Activated T-helper 1 cell treated with anti-CD3 and anti-CD28 coated beads, Interleukin-12 subunit alpha, Interleukin-12 subunit beta, Interleukin-2, Interleukin-4 antibody, amounts not matched to agents 30 ng/mL and 10 ng/mL and 1 ng/mL, durations not matched to agents 14 hours and 24 hours and 36 hours (primary cell): ENCODE results near the gene UBE2K. TPM values are rescaled to one million over a fixed set of nuclear protein-coding genes. Genes with fewer than 3 reads are reported as not detected.
A peak's percentile ranks its signal among the peaks of the same experiment; 100 is the strongest.
"Not testable (repeated sequence)": the region's sequence is repeated elsewhere in the genome, so short reads cannot be mapped to it uniquely, and the experiment has no call there.

Experiments
- DNase-seq: peaks from one replicate; pipeline ENCODE4 v3.0.0; 2021; ENCODE audit warnings: low spot score
- H3K27ac Mint-ChIP-seq: one replicate; pipeline ENCODE4 v1.8.0; 2021; ENCODE audit warnings: mild to moderate bottlenecking, mixed read lengths
- H3K27me3 Mint-ChIP-seq: one replicate; pipeline ENCODE4 v1.8.0; 2022; ENCODE audit warnings: mild to moderate bottlenecking, moderate library complexity, mixed read lengths; ENCODE audit not compliant: insufficient read depth
- H3K36me3 Mint-ChIP-seq: one replicate; pipeline ENCODE4 v1.8.0; 2021; ENCODE audit warnings: low read depth, mixed read lengths
- H3K4me1 Mint-ChIP-seq: one replicate; pipeline ENCODE4 v1.8.0; 2021; ENCODE audit warnings: low read depth, mixed read lengths
- H3K4me3 Mint-ChIP-seq: one replicate; pipeline ENCODE4 v1.8.0; 2021; ENCODE audit warnings: mild to moderate bottlenecking, moderate library complexity, mixed read lengths
- H3K9me3 Mint-ChIP-seq: one replicate; pipeline ENCODE4 v1.8.0; 2021; ENCODE audit warnings: mixed read lengths
- intact Hi-C: fragments of 100-400 bp; cut with micrococcal nuclease; formaldehyde crosslinking; loops from one replicate; pipeline ENCODE4 v1.15.1; 2024
- total RNA-seq: library from RNA; stranded (reverse); gene quantifications from 2 replicates; pipeline ENCODE4 v1.2.3, GENCODE V29; 2022

UBE2K gene
- total RNA-seq, 1 donor from 2014 or later = 92.2 TPM

DNA sequence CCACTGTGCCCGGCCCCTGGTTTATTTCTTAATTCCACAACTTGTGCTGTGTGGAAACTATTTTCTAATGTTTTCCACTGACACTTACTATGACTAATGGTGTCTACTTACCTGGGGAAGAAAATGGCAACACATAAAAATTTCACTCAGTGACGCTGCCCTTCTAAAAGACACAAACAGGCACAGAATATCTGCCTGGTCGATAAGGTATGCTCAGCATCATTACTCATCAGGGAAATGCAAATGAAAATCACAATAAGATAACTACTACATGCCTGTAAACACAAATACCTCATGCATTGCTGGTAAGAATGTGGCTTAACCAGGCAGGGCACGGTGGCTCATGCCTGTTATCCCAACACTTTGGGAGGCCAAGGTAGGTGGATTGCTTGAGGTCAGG, 61.6 kb downstream of the UBE2K start:
- Mint-ChIP-seq H3K27me3 (no peaks in the 10 kb centered on the region), H3K36me3 (peaks cover 25% of the 10 kb centered on the region), H3K4me3 (no peak overlapping the region), H3K27ac (no peak overlapping the region), H3K9me3 (no peaks in the 10 kb centered on the region), H3K4me1 (peaks cover 5% of the 10 kb centered on the region)
- DNase-seq = no peak
- intact Hi-C loops = no loop called here

DNA sequence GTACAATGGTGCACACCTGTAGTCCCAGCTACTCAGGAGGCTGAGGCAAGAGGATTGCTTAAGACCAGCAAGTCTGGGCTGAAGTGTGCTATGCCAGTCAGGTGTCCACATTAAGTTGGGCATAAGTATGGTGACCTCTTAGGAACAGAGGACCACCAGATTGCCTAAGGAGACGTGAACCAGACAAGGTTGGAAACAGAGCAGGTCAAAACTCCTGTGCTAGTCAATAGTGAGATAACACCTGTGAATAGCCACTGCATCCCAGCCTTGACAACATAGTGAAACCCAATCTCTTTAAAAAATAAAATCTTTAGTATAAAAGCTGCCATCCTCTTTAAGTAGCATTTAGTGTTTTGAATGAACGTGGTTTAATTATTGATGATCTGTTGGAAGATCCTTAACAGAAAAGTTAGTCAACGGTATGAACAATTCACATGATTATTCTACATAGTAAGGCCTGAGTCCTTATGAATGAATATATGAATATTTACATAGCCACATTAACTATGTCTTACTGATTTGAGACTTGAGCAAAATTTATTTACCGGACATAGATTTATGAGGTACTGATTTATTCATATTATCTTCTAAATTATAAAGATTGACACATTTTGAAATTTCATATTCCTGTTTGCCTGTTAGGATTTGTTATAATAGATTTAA, 63.2 kb downstream of the UBE2K start:
- intact Hi-C loops = no loop called here
- peaks cover 26% of the 10 kb centered on the region for H3K36me3 Mint-ChIP-seq

DNA sequence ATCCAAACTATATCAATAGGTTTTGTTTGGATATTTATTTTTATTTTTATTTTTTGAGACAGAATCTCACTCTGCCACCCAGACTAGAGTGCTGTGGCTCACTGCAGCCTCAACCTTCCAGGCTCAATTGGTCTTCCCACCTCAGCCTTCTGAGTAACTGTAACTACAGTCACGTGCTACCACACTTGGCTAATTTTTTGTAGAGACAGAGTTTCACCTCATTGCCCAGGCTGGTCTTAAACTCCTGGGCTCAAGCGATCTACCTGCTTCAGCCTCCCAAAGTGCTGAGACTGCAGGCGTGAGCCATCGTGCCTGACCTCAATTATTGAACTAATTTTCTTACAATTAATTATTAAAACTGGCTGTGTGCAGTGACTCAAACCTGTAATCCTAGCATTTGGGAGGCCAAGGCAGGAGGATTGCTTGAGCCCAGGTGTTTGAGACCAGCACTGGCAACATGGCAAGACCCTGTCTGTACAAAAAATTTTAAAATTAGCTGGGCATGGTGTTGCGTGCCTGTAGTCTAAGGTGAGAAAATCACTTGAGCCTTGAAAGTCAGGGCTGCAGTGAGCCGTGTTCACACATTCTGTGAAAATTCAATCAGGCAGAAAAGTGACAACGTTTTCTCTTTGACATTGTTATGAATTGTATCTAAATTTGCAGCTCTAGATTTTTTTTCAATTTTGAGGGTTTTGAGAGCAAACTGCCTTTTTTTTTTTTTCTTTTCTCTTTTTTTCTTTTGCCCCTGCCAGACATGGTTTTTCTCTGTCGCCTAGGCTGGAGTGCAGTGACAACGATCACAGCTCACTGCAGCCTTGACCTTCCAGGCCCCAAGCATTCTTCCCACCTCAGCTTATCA, 66.0 kb downstream of the UBE2K start:
- Mint-ChIP-seq H3K36me3 (peaks cover 26% of the 10 kb centered on the region), H3K27ac (no peak overlapping the region), H3K4me3 (no peak overlapping the region), H3K4me1 (no peaks in the 10 kb centered on the region), H3K9me3 (no peaks in the 10 kb centered on the region), H3K27me3 (no peaks in the 10 kb centered on the region)
- DNase-seq = no peak
- intact Hi-C loops = no loop called here

More for the DNA sequence above, 63.2 kb downstream of the UBE2K start:
- Mint-ChIP-seq H3K27me3 (no peaks in the 10 kb centered on the region), H3K9me3 (no peaks in the 10 kb centered on the region), H3K4me3 (no peak overlapping the region), H3K4me1 (peaks cover under 1% of the 10 kb centered on the region), H3K27ac (no peak overlapping the region)
- DNase-seq = no peak

DNA sequence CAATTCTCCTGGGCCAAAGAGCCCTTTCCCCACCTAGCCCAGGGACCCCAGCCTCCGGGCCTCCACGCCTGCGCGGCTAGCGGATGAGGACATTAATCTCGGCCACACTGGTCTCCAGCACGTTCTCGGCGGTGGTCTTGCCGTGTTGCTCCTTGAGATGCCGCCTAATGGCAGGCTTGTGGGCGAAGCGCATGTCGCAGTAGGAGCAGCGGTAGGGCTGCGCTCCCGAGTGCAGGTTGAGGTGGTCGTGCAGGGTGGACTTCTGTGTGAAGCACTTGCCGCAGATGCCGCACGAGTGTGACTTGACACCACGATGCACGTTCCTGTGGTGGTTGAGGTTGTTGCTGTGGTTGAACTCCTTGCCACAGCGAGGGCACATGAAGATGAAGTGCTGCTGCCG, 72.1 kb downstream of the UBE2K start:
- Mint-ChIP-seq H3K4me3 (no peak overlapping the region), H3K36me3 (peaks cover 20% of the 10 kb centered on the region), H3K27me3 (no peaks in the 10 kb centered on the region), H3K27ac (peak overlapping the region; percentile 18), H3K4me1 (no peaks in the 10 kb centered on the region), H3K9me3 (no peaks in the 10 kb centered on the region)
- intact Hi-C loops = no loop called here
- DNase-seq = no peak

DNA sequence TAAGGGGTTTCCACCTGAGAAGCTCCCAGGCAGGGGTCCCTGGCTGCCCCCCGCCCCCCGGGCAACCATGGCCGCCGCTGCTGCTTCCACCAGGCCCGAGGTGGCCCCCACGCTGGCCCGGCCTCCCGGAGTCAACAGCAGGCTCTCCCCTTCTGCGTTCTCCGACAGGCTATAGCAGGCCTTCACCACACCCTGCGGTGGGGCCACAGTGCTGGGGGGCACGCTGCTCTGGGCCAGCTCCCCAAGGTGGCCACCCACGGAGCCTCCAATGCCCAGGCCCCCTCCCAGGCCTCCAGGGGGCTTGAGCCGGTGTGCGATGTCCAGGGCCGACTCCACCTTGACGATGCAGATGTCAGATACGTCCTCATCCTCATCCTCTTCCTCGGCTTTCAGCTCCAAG, 72.5 kb downstream of the UBE2K start:
- no peak overlapping the region for H3K27ac Mint-ChIP-seq
- intact Hi-C loops = no loop called here
- no peaks in the 10 kb centered on the region for H3K27me3 Mint-ChIP-seq
- no peaks in the 10 kb centered on the region for H3K9me3 Mint-ChIP-seq
- peaks cover 23% of the 10 kb centered on the region for H3K36me3 Mint-ChIP-seq
- DNase-seq = no peak
- no peaks in the 10 kb centered on the region for H3K4me1 Mint-ChIP-seq
- no peak overlapping the region for H3K4me3 Mint-ChIP-seq

DNA sequence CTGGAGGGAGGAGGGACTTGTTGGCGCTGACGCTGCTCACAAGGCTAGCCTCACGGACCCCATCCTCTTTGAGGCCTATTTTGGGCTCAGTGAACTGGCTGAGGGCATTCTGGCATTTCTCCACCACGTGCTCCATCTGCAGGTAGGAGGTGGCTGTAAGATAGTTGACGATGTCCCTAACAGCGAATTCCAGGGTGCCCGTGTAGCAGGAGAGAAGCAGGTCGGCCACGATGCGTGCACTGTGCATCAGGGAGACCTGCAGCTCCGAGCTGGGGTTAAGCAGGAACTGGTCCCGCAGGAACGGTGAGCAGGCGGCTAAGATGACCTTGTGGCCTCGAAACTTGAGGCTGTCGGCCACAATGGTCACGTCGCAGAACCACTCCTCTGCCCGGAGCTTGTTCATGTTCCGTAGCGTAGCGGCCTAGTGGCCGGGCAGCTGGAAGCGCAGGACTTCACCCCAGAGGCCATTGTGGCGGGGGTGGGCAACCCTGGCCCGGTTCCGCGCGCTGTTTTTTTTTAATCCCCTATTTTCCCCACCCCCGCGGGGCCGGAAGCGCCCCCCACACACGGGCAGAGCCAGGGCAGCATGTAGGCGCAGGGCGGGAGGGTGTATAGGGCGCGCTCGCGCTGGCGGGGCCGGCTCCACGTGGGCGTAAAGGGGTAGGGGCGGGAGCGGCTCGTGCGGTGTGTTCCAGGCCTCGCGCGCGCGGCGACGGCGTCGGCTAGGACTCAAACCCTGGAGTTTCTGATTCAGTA, 73.2 kb downstream of the UBE2K start:
- Mint-ChIP-seq H3K4me3 (no peak overlapping the region), H3K27me3 (no peaks in the 10 kb centered on the region), H3K4me1 (no peaks in the 10 kb centered on the region), H3K27ac (no peak overlapping the region), H3K9me3 (no peaks in the 10 kb centered on the region), H3K36me3 (peaks cover 24% of the 10 kb centered on the region)
- intact Hi-C loops = no loop called here
- DNase-seq = no peak

DNA sequence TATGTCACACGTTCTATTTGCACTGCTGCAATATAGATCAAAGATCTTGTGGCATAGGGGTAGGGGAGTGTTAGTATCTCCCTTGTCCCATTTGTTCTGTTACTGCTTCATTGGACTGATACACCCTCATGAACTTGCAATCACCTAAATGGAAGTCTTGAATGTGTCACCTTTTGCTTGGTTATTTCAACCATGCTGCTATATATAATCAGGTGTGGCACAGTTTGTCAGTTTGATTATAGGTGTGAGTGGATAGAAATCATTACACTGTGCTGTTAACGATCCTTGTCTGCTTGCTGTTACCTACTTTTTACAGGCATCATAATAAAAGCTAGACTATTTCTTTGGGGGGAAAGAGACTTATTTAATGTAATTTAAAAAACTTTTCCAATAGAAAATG, 84.1 kb downstream of the UBE2K start:
- H3K27me3 Mint-ChIP-seq, H3K4me3 Mint-ChIP-seq, H3K4me1 Mint-ChIP-seq, DNase-seq, H3K27ac Mint-ChIP-seq, H3K9me3 Mint-ChIP-seq, intact Hi-C loops: not testable (repeated sequence)
- peaks cover 13% of the 10 kb centered on the region for H3K36me3 Mint-ChIP-seq

DNA sequence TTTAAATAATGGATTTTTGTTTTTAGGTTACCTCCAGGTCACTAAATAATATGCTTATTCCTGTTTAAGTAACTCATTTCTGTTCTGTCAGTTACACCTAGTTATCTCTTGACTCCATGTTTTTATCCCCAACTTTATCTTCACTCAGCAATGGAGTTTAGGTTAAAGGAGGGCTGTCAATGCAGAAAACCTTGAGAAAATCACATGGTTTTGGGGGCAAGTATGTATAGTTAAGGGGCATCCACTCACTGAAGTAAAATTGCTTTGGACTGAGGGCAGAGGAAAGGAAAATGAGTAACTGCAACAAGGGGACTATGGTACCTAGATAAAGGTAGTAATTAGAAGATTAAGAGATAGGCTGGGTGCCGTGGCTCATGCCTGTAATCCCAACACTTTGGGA, 87.1 kb downstream of the UBE2K start:
- H3K4me1 Mint-ChIP-seq = no peaks in the 10 kb centered on the region
- peaks cover 2% of the 10 kb centered on the region for H3K36me3 Mint-ChIP-seq
- no peak for DNase-seq
- intact Hi-C loops = no loop called here
- H3K4me3 Mint-ChIP-seq = no peak overlapping the region
- H3K27ac Mint-ChIP-seq = no peak overlapping the region
- H3K27me3 Mint-ChIP-seq = no peaks in the 10 kb centered on the region
- H3K9me3 Mint-ChIP-seq = no peaks in the 10 kb centered on the region

DNA sequence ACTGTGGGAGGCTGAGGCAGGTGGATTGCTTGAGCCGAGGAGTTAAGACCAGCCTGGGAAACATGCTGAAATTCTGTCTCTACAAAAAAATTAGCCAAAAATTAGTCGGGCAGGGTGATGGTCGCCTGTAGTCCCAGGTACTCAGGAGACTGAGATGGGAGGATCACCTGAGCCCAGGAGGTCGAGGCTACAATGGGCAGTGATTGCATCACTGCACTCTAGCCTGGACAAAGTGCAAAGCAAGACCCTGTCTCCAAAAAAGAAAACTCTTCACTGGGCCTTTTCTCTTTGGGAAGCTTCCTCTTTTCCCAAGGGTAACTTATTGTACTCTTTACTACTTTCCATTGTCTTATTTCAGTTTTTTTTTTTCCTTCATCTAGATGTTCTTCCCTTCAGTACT, 88.9 kb downstream of the UBE2K start:
- H3K36me3 Mint-ChIP-seq = no peaks in the 10 kb centered on the region
- H3K4me1 Mint-ChIP-seq = no peaks in the 10 kb centered on the region
- intact Hi-C loops = no loop called here
- H3K27me3 Mint-ChIP-seq = peaks cover under 1% of the 10 kb centered on the region
- H3K4me3 Mint-ChIP-seq = no peak overlapping the region
- no peaks in the 10 kb centered on the region for H3K9me3 Mint-ChIP-seq
- DNase-seq = no peak
- no peak overlapping the region for H3K27ac Mint-ChIP-seq

DNA sequence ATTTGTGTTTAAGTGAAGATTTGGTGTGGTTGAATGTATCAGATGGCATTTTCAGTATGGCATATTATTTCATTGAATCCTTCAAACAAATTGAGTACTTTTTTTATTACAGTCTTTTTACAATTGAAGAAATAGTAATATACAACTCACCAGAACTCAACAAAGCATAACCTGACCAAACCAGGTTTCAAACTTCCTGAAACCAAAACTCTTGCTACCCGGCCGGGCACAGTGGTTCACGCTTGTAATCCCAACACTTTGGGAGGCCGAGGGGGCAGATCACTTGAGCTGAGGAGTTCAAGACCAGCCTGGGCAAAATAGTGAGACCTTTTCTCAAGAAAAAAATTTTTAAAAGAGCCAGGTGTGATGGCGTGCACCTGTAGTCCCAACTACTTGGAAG, 94.2 kb downstream of the UBE2K start:
- no peak for DNase-seq
- Mint-ChIP-seq H3K9me3 (no peaks in the 10 kb centered on the region), H3K4me3 (no peak overlapping the region), H3K36me3 (no peaks in the 10 kb centered on the region), H3K4me1 (no peaks in the 10 kb centered on the region), H3K27me3 (peaks cover 1% of the 10 kb centered on the region), H3K27ac (no peak overlapping the region)
- intact Hi-C loops = no loop called here

DNA sequence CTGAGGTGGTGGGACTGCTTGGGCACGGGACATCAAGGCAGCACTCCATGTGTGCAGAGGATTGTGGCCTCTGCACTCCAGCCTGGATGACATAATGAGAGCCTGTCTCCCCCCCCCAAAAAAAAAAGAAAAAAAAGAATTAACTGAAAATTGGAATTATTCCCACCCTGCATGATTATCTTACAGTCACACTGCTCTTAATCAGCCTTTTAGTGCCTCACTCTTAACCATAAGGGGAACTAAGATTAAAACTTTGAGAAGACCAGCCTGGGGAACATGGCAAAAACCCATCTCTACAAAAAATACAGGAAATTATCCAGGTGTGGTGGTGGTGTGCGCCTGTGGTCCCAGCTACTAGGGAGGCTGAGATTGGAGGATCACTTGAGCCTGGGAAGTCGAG, 94.6 kb downstream of the UBE2K start:
- DNase-seq = no peak
- no peaks in the 10 kb centered on the region for H3K9me3 Mint-ChIP-seq
- H3K27ac Mint-ChIP-seq = no peak overlapping the region
- H3K36me3 Mint-ChIP-seq = no peaks in the 10 kb centered on the region
- peaks cover 1% of the 10 kb centered on the region for H3K27me3 Mint-ChIP-seq
- intact Hi-C loops = no loop called here
- H3K4me3 Mint-ChIP-seq = no peak overlapping the region
- H3K4me1 Mint-ChIP-seq = no peaks in the 10 kb centered on the region

DNA sequence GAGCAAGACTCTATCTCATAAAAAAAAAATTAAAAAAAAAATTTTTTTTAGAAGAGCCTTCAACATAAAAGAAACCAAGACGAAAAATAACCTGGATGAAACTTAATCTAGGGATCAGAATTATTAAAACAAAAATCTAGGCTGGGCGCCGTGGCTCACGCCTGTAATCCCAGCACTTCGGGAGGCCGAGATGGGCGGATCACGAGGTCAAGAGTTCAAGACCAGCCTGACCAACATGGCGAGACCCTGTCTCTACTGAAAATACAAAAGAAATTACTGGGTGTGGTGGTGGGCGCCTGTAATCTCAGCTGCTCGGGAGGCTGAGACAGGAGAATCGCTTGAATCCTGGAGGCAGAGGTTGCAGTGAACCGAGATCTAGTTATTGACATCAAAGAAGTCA, 95.0 kb downstream of the UBE2K start:
- DNase-seq, H3K27ac Mint-ChIP-seq, H3K27me3 Mint-ChIP-seq, intact Hi-C loops, H3K36me3 Mint-ChIP-seq, H3K4me1 Mint-ChIP-seq, H3K4me3 Mint-ChIP-seq, H3K9me3 Mint-ChIP-seq: not testable (repeated sequence)

DNA sequence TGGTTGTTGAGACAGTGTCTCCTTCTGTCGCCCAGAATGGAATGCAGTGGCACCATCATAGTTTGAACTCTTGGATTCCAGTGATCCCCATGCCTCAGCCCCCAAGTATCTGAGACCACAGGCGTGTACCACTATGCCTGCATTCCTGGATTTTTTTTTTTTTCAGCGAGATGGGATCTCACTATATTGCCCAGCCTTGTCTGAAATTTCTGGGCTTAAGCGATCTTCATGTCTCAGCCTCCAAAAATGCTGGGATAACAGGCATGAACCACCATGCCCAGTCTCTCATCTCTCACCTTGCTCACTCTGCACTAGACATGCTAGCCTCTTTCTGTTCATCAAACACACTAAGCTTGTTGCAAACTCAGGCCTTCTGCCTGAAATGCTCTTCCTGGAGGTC, 104.1 kb downstream of the UBE2K start:
- Mint-ChIP-seq H3K27ac (peak overlapping the region; percentile 38), H3K4me1 (no peaks in the 10 kb centered on the region), H3K36me3 (no peaks in the 10 kb centered on the region)

More for the DNA sequence above, 104.1 kb downstream of the UBE2K start:
- Mint-ChIP-seq H3K4me3 (no peak overlapping the region), H3K9me3 (no peaks in the 10 kb centered on the region), H3K27me3 (no peaks in the 10 kb centered on the region)
- intact Hi-C loops = no loop called here
- DNase-seq = no peak
